Mesothelial cell of epicardium (in vitro differentiated cells): ENCODE results near the gene BAIAP2L1. TPM values are rescaled to one million over a fixed set of nuclear protein-coding genes. Genes with fewer than 3 reads are reported as not detected.

Source experiments
- DNase-seq, 2 experiments: peaks; one replicate each; pipeline ENCODE4 v3.0.0; 2021; ENCODE audit warnings: low spot score in 2 of 2; ENCODE audit not compliant: unreplicated experiment in 2 of 2
- H3K27ac Mint-ChIP-seq: 2 replicates; pipeline ENCODE4 v1.8.0; 2021; ENCODE audit warnings: mixed read lengths
- H3K27me3 Mint-ChIP-seq: 2 replicates; pipeline ENCODE4 v1.8.0; 2021; ENCODE audit warnings: low read depth, mixed read lengths
- H3K36me3 Mint-ChIP-seq: 2 replicates; pipeline ENCODE4 v1.8.0; 2021; ENCODE audit warnings: mixed read lengths
- H3K4me1 Mint-ChIP-seq: 2 replicates; pipeline ENCODE4 v1.8.0; 2021; ENCODE audit warnings: mixed read lengths
- H3K4me3 Mint-ChIP-seq: 2 replicates; pipeline ENCODE4 v1.8.0; 2021; ENCODE audit warnings: mild to moderate bottlenecking, moderate library complexity, mixed read lengths
- H3K9me3 Mint-ChIP-seq: 2 replicates; pipeline ENCODE4 v1.8.0; 2021; ENCODE audit warnings: mixed read lengths
- CTCF ChIP-seq: fragments of 200-600 bp; sonication (generic); IDR thresholded peaks from one replicate; pipeline ENCODE4 v1.5.0; 2021; ENCODE audit warnings: antibody characterized with exemption; ENCODE audit not compliant: unreplicated experiment
- total RNA-seq: library from RNA; stranded (reverse); gene quantifications from 3 replicates; pipeline ENCODE4 v1.2.1, GENCODE V29; 2021

BAIAP2L1 gene
- total RNA-seq, 1 donor from 2014 or later, result 27.2 TPM

DNA sequence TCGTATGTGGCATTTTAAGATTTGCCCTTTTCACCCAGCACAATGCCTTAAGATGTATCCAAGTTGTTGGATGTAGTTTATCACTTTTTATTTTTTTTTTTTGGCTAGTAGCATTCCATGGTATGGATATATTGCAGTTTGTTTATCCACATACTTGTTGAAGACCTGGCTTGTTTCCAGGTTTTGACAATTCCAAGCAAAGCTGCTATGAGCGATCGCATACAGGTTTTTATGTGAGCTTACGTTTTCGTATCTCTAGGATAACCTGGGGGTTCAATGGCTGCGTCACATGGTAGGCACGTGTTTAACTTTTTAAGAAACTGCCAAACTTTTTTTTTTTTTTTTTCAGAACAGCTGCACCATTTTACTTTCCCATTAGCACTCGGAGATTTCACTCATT, 32.2 kb downstream of the BAIAP2L1 start:
- Mint-ChIP-seq H3K27me3 (no peaks in the 10 kb centered on the region), H3K27ac (peak overlapping the region; percentile 66), H3K4me3 (no peak overlapping the region), H3K9me3 (no peaks in the 10 kb centered on the region), H3K4me1 (peaks cover 13% of the 10 kb centered on the region), H3K36me3 (peaks cover 2% of the 10 kb centered on the region)
- no peak for DNase-seq
- TF ChIP-seq CTCF, result no peak

GRCh38 chr7:98366562-98366938, 34.3 kb downstream of the BAIAP2L1 start:
- TF ChIP-seq CTCF, result no peak
- Mint-ChIP-seq H3K27ac (no peak overlapping the region), H3K27me3 (no peaks in the 10 kb centered on the region), H3K4me3 (no peak overlapping the region), H3K36me3 (no peaks in the 10 kb centered on the region), H3K9me3 (no peaks in the 10 kb centered on the region), H3K4me1 (peaks cover 13% of the 10 kb centered on the region)
- DNase-seq, result no peak

DNA sequence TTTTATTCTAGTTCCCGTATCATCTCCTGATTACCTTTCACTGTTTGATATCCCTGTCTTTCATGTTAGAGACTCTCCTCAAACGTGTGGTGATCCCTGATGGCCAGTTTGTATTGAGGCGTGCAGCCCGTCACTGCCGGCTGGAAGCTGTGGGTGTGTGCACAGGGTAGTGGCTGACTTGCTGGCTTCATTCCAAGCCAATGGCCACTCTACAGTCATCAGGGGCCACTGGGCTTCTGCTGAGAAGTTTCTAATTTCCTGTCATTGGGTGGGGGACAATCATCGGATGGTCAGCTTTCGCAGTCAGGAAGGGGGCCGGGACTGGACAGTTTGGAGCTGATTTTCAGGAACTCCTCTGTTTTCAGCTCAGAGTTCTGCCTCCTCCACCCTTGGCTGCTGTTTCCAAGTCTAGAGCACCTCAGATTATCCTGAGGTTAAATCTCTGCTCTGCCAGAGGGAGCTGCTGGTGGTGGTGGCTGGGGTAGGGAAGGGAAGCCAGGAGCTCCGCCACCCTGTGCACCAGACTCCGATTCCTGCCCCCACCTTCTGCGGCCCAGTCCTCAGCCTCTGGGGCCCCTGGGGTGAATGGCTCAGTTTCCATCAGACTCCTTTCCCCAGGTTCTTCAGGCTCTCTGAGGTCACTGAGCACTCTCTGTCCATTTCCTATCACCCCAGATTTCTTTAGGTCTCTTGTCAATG, 34.9 kb downstream of the BAIAP2L1 start:
- H3K4me1 Mint-ChIP-seq, result peaks cover 12% of the 10 kb centered on the region
- no peak for TF ChIP-seq CTCF
- H3K36me3 Mint-ChIP-seq, result no peaks in the 10 kb centered on the region
- DNase-seq, result no peak
- H3K27me3 Mint-ChIP-seq, result no peaks in the 10 kb centered on the region
- no peaks in the 10 kb centered on the region for H3K9me3 Mint-ChIP-seq
- no peak overlapping the region for H3K4me3 Mint-ChIP-seq
- H3K27ac Mint-ChIP-seq, result no peak overlapping the region

DNA sequence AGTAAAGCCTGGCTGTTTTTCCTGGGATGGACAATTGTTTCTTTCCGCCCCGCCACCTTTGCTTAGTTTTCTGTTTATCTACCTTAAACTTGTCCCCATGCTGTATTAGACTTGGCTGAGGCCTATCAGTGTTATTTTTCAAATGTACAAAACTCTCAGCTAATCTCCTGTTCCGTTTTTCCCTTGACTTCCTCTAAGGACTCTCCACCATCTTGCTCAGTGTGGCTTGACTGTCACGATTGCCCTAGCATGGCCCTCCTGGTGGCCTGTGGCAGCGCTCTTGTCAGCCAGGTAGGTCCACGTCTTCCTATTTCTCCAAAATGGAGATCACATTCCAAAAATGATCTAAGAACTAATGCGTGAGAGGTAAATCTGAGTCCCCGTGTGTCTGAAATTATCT, 36.7 kb downstream of the BAIAP2L1 start:
- TF ChIP-seq CTCF, result no peak

DNA sequence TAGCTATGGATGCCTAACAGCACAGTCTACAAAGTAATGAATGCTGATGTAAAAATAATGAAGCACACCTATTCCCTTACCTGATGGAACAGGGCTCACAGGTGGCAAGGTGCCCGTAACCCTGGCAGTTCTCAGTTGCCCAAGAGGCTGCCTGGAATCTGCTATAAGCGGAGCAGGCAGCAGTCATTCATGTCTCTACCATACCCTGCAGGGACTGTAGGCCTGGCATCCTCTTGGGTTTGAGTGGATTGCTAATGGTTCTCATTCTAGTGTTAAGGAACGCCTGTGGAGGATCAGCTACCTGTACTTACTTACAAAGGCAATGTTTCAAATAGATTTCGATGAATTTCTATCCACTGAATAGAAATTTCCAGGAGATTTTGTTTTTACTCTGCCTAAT, 38.4 kb downstream of the BAIAP2L1 start:
- Mint-ChIP-seq H3K4me1 (peaks cover 3% of the 10 kb centered on the region), H3K36me3 (peaks cover 3% of the 10 kb centered on the region), H3K4me3 (no peak overlapping the region), H3K27ac (no peak overlapping the region), H3K9me3 (no peaks in the 10 kb centered on the region), H3K27me3 (no peaks in the 10 kb centered on the region)
- DNase-seq, result no peak
- no peak for TF ChIP-seq CTCF

More for the DNA sequence above, 36.7 kb downstream of the BAIAP2L1 start:
- DNase-seq, result no peak
- Mint-ChIP-seq H3K4me3 (no peak overlapping the region), H3K36me3 (peaks cover 3% of the 10 kb centered on the region), H3K27ac (no peak overlapping the region), H3K4me1 (peaks cover 8% of the 10 kb centered on the region), H3K27me3 (no peaks in the 10 kb centered on the region), H3K9me3 (no peaks in the 10 kb centered on the region)
